Esophagus muscularis mucosa (tissue), 4 donors: ENCODE measurements around the gene FAM53A.

Experiments used
- EP300 ChIP-seq: sonication (generic); formaldehyde crosslinking; IDR thresholded peaks from one replicate; pipeline ENCODE4 v1.6.1; 2017; ENCODE audit warnings: antibody characterized with exemption
- POLR2A ChIP-seq: fragments of 450-650 bp; IDR thresholded peaks from one replicate; pipeline ENCODE4 v1.6.1; 2017; ENCODE audit warnings: antibody characterized with exemption, moderate library complexity, mild to moderate bottlenecking, low read depth
- POLR2AphosphoS5 ChIP-seq, 2 donors: sonication (generic); formaldehyde crosslinking; IDR thresholded peaks; one replicate each; pipeline ENCODE4 v1.6.1; 2017; ENCODE audit warnings: antibody characterized with exemption in 2 of 2
- TF ChIP-seq, protein P1 (sequence below), 3 experiments: fragments of 200-600 bp in 2 of 3; fragments of 450-650 bp in 1 of 3; sonication (generic) in 2 of 3; IDR thresholded peaks; one replicate each; pipeline ENCODE4 v1.5.1; 2017 to 2019; ENCODE audit warnings: antibody characterized with exemption in 3 of 3, mild to moderate bottlenecking in 2 of 3, moderate library complexity in 1 of 3

DNA sequence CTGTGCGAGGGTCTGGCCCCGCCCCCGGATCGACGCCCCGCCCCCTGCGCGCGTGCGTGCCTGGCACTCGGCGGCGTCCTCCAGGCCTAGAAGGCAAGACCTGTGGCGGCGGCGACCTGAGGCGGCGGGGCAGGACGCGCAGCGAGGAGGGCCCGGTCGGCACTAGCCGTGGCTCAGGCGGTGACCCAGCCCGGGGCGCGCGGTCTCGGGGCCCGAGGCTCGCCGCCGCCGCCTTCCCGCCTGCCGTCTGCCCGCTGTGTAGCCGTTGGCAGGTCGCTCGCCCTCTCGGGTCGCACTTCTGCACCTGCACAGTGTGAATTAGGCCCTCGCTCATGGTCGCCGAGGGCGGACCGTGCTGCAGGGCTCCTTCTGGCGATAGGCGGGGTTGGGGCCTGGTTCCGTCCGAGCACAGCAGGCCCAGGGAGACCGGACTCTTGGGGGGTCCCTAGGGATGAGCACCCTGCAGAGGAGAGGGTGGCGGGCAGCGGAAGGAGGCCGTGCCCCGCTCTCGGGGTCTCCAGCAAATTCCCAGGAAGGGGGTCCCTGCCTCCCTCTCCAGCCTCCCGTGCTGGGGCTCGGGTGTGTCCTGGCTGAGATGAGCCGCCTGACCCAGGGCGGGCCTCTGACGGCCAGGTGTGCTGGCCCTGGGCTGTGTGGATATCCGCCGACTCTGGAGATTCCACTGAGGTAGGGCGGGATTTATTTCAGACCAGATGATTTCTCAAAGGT is 557 bp upstream of the FAM53A start:
- TF ChIP-seq, protein P1, sequence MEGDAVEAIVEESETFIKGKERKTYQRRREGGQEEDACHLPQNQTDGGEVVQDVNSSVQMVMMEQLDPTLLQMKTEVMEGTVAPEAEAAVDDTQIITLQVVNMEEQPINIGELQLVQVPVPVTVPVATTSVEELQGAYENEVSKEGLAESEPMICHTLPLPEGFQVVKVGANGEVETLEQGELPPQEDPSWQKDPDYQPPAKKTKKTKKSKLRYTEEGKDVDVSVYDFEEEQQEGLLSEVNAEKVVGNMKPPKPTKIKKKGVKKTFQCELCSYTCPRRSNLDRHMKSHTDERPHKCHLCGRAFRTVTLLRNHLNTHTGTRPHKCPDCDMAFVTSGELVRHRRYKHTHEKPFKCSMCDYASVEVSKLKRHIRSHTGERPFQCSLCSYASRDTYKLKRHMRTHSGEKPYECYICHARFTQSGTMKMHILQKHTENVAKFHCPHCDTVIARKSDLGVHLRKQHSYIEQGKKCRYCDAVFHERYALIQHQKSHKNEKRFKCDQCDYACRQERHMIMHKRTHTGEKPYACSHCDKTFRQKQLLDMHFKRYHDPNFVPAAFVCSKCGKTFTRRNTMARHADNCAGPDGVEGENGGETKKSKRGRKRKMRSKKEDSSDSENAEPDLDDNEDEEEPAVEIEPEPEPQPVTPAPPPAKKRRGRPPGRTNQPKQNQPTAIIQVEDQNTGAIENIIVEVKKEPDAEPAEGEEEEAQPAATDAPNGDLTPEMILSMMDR (IDR thresholded peaks at IDR 0.05): no peak
- TF ChIP-seq EP300 (no peak), POLR2AphosphoS5 (IDR thresholded peaks at IDR 0.05) (no peak), POLR2A (no peak)
